Measurements from ENCODE around the gene TMED5. TPM values are rescaled to one million over a fixed set of nuclear protein-coding genes. Genes with fewer than 3 reads are reported as not detected.
"Not testable (repeated sequence)": the region's sequence is repeated elsewhere in the genome, so short reads cannot be mapped to it uniquely, and the experiment has no call there.

TMED5 gene
- total RNA-seq, 2 experiments from 2014 or later, result 29.2 to 31.6 TPM

DNA sequence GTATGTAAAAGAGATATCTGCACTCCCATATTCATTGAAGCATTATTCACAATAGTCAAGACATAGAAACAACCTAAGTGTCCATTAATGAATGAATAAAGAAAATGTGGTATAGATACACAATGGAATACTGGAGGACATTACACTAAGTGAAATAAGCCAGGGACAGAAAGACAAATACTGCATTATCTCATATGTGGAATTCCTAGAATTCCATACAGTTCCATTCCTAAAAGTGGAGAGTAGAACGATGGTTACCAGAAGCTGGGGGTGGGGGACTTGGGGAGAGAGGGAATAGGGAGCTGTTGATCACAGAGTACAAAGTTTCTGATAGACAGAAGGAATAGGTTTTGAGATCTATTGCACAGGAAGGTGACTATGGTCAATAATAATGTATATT is 7.4 kb downstream of the TMED5 start:
- ATAC-seq, result no peak
- Mint-ChIP-seq H3K4me3 (no peak overlapping the region), H3K9me3 (peaks cover 5% of the 10 kb centered on the region), H3K4me1 (ENCODE audit: low read depth) (peaks cover 60% of the 10 kb centered on the region), H3K27ac (no peak overlapping the region), H3K27me3 (no peaks in the 10 kb centered on the region), H3K36me3 (ENCODE audit: low read depth) (peaks cover 38% of the 10 kb centered on the region)
- ChIA-PET CTCF (no interaction called here), POLR2A (no interaction called here)
- TF ChIP-seq, protein P1, sequence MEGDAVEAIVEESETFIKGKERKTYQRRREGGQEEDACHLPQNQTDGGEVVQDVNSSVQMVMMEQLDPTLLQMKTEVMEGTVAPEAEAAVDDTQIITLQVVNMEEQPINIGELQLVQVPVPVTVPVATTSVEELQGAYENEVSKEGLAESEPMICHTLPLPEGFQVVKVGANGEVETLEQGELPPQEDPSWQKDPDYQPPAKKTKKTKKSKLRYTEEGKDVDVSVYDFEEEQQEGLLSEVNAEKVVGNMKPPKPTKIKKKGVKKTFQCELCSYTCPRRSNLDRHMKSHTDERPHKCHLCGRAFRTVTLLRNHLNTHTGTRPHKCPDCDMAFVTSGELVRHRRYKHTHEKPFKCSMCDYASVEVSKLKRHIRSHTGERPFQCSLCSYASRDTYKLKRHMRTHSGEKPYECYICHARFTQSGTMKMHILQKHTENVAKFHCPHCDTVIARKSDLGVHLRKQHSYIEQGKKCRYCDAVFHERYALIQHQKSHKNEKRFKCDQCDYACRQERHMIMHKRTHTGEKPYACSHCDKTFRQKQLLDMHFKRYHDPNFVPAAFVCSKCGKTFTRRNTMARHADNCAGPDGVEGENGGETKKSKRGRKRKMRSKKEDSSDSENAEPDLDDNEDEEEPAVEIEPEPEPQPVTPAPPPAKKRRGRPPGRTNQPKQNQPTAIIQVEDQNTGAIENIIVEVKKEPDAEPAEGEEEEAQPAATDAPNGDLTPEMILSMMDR (IDR thresholded peaks at IDR 0.05), result no peak
- DNase-seq, result no peak
- intact Hi-C loops (cut with micrococcal nuclease), result no loop called here

DNA sequence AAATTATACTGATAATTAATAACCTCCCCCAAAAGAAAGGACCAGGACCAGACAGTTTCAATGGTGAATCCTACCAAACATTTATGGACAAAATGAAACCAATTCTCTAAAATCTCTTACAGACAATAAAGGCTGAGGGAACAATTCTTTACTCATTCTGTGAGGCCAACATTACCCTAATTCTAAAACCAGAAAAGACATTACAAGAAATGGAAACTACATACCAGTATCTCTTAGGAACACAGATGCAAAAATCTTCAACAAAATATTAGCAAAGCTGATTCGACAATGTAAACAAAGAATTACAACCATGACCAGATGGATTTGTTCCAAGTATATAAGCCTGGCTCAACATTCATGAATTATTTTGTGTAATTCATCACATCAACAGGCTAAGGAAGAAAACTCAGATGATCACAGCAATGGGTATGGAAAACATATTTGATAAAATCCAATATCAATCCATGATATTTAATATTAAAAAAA is 8.6 kb downstream of the TMED5 start:
- CTCF ChIA-PET, result interaction anchor here (1.4 to 1.6 kb wide), 2 partner anchors 91 to 133 kb away, joined by 5 read pairs; no protein-coding TSS in a partner anchor
- peaks cover 9% of the 10 kb centered on the region for H3K9me3 Mint-ChIP-seq
- peak overlapping the region; percentile 77 for H3K4me3 Mint-ChIP-seq
- peaks cover 44% of the 10 kb centered on the region for H3K36me3 Mint-ChIP-seq (ENCODE audit: low read depth)
- peaks cover 55% of the 10 kb centered on the region for H3K4me1 Mint-ChIP-seq (ENCODE audit: low read depth)
- TF ChIP-seq, protein P1 (IDR thresholded peaks at IDR 0.05), result no peak
- peak; percentile 27 for ATAC-seq
- intact Hi-C loops (cut with micrococcal nuclease), result no loop called here
- POLR2A ChIA-PET, result interaction anchor here (0.7 kb wide), 1 partner anchor 70 kb away, joined by 3 read pairs; no protein-coding TSS in a partner anchor
- no peaks in the 10 kb centered on the region for H3K27me3 Mint-ChIP-seq
- peak overlapping the region; percentile 77 for H3K27ac Mint-ChIP-seq
- DNase-seq, result no peak

DNA sequence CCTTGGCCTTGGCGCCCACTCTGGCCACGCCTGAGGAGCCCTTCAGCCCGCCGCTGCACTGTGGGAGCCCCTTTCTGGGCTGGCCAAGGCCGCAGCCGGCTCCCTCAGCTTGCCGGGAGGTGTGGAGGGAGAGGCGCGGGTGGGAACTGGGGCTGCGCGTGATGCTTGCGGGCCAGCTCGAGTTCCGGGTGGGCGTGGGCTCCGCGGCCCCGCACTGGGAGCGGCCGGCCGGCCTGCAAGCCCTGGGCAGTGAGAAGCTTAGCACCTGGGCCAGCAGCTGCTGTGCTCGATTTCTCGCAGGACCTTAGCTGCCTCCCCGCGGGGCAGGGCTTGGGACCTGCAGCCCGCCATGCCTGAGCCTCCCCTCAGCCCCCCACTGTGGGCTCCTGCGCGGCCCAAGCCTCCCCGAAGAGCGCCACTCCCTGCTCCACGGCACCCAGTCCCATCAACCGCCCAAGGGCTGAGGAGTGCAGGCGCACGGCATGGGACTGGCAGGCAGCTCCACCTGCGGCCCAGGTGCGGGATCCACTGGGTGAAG is 10.0 kb downstream of the TMED5 start:
- peaks cover 44% of the 10 kb centered on the region for H3K36me3 Mint-ChIP-seq (ENCODE audit: low read depth)
- H3K4me3 Mint-ChIP-seq; ATAC-seq; intact Hi-C loops (cut with micrococcal nuclease); H3K27me3 Mint-ChIP-seq; H3K27ac Mint-ChIP-seq; DNase-seq: not testable (repeated sequence)
- ChIA-PET CTCF (interaction anchor here (1.4 to 1.6 kb wide), 2 partner anchors 90 to 134 kb away, joined by 5 read pairs; no protein-coding TSS in a partner anchor), POLR2A (interaction anchor here (0.5 to 1.0 kb wide), 3 partner anchors 13 to 194 kb away, joined by 3 read pairs; no protein-coding TSS in a partner anchor)
- peaks cover 13% of the 10 kb centered on the region for H3K9me3 Mint-ChIP-seq
- H3K4me1 Mint-ChIP-seq (ENCODE audit: low read depth), result peaks cover 52% of the 10 kb centered on the region

DNA sequence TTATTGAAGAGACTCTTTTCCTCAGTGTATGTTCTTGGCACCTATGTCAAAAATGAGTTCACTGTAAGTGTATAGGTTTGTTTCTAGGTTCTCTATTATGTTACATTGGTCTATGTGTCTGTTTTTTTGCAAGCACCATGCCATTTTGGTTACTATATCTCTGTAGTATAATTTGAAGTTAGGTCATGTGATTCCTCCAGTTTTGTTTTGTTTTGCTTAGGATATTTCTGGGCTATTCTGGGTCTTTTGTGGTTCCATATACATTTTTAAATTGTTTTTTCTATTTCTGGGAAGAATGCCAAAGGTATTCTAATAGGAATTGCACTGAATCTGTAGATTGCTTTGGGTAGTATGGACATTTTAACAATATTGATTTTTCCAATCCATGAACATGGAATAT is 13.2 kb downstream of the TMED5 start:
- Mint-ChIP-seq H3K27ac (no peak overlapping the region), H3K4me1 (ENCODE audit: low read depth) (peaks cover 45% of the 10 kb centered on the region), H3K9me3 (peaks cover 13% of the 10 kb centered on the region), H3K27me3 (no peaks in the 10 kb centered on the region), H3K4me3 (no peak overlapping the region), H3K36me3 (ENCODE audit: low read depth) (peaks cover 43% of the 10 kb centered on the region)
- DNase-seq, result no peak
- ChIA-PET POLR2A (interaction anchor here (0.5 kb wide), 1 partner anchor 22 kb away, joined by 3 read pairs; no protein-coding TSS in a partner anchor), CTCF (no interaction called here)
- TF ChIP-seq, protein P1 (IDR thresholded peaks at IDR 0.05), result no peak
- intact Hi-C loops (cut with micrococcal nuclease), result no loop called here
- ATAC-seq, result no peak

DNA sequence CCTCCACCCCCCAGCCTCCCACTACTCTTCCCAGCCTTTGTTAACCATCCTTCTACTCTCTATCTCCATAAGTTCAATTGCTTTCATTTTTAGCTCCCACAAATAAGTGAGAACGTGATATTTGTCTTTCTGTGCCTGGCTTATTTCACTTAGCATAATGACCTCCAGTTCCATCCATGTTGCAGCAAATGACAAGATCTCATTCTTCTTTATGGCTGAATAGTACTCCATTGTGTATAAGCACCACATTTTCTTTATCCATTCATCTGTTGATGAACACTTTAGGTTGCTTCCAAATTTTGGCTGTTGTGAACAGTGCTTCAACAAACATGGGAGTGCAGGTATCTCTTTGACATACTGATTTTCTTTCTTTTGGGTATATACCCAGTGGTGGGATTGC is 14.3 kb downstream of the TMED5 start:
- H3K27ac Mint-ChIP-seq; DNase-seq; H3K27me3 Mint-ChIP-seq; POLR2A ChIA-PET; H3K4me3 Mint-ChIP-seq; intact Hi-C loops (cut with micrococcal nuclease); ATAC-seq: not testable (repeated sequence)
- Mint-ChIP-seq H3K4me1 (ENCODE audit: low read depth) (peaks cover 42% of the 10 kb centered on the region), H3K36me3 (ENCODE audit: low read depth) (peaks cover 45% of the 10 kb centered on the region), H3K9me3 (peaks cover 13% of the 10 kb centered on the region)
- CTCF ChIA-PET, result interaction anchor here (1.9 kb wide), 1 partner anchor 86 kb away, joined by 4 read pairs; no protein-coding TSS in a partner anchor

DNA sequence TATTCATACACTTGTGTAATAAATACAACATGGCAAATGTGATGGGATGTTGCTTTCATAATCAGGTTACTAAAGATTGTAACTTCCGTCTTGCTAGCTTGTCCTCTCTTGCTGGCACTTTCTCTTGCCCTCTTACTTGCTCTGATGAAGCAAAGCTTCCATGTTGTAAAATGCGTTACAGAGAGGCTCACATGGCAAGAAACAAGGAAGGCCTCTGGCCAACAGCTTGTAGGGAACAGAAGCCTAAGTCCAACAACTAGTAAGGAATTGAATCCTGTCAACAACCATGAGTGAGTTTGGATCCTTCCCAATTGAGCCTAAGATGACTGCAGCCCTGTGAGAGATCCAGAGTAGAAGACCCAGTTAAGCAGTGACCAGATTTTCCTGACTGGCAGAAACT is 15.4 kb downstream of the TMED5 start:
- TF ChIP-seq, protein P1 (IDR thresholded peaks at IDR 0.05), result no peak
- ATAC-seq, result no peak
- Mint-ChIP-seq H3K9me3 (peaks cover 11% of the 10 kb centered on the region), H3K27ac (peak overlapping the region; percentile 12), H3K4me3 (no peak overlapping the region), H3K27me3 (no peaks in the 10 kb centered on the region), H3K4me1 (ENCODE audit: low read depth) (peaks cover 39% of the 10 kb centered on the region), H3K36me3 (ENCODE audit: low read depth) (peaks cover 42% of the 10 kb centered on the region)
- POLR2A ChIA-PET, result no interaction called here
- CTCF ChIA-PET, result interaction anchor here (1.0 to 2.2 kb wide), 3 partner anchors 9 to 85 kb away, joined by 3 to 6 read pairs (median 4); no protein-coding TSS in a partner anchor
- DNase-seq, result no peak
- intact Hi-C loops (cut with micrococcal nuclease), result no loop called here

DNA sequence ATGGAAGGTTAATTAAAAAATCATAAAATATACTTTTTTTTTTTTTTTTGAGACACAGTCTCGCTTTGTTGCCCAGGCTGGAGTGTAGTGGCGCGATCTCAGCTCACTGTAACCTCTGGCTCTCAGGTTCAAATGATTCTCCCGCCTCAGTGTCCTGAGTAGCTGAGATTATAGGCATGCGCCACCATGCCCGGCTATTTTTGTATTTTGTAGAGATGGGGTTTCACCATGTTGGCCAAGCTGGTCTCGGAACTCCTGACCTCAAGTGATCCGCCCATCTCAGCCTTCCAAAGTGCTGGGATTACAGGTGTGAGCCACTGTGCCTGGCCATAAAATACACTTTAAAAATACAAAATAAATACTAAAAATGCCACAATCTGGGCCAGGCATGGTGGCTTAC is 16.9 kb downstream of the TMED5 start:
- intact Hi-C loops (cut with micrococcal nuclease); DNase-seq; ATAC-seq; H3K27me3 Mint-ChIP-seq; POLR2A ChIA-PET; H3K27ac Mint-ChIP-seq; H3K9me3 Mint-ChIP-seq; H3K4me3 Mint-ChIP-seq: not testable (repeated sequence)
- Mint-ChIP-seq H3K4me1 (ENCODE audit: low read depth) (peaks cover 27% of the 10 kb centered on the region), H3K36me3 (ENCODE audit: low read depth) (peaks cover 37% of the 10 kb centered on the region)
- CTCF ChIA-PET, result interaction anchor here (2.2 kb wide), 1 partner anchor 11 kb away, joined by 6 read pairs; no protein-coding TSS in a partner anchor

Measured in activated CD8-positive, alpha-beta T cell treated with anti-CD3 and anti-CD28 coated beads for 36 hours (primary cell).